Measurements from ENCODE around the gene ABTB1.

DNA sequence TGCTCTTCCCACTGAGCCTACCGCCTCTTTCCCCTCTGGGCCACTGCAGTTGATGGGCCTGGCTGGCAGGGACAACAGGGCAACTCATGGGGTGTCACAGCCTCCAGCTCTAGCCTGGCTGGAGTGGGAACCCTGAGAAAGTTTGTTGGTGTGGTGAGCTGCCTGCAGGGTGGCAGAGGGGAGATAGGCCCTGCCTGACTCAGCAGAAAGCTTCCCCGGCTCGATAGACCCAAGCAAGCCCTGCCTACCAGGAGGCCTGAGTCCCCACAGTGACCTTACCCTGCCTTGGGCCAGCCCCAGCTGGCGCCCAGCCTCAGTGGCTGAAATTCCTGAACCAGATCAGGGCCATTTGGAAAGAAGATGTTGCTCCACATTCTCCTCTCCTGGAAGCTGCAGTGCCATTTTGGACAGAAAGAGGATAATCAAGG lies 29.4 kb downstream of the ABTB1 start:
- TF ChIP-seq YY1 (IDR thresholded peaks at IDR 0.05; ENCODE audit: insufficient read depth, insufficient read length), result no peak
- no peak for TF ChIP-seq ZNF274 (IDR thresholded peaks at IDR 0.05; ENCODE audit: low read depth, low read length)
- TF ChIP-seq SUZ12 (IDR thresholded peaks at IDR 0.05; ENCODE audit: extremely low read depth, insufficient read depth, insufficient read length), result no peak
